SK-N-SH (cell line): ENCODE measurements around the gene SERTAD4. TPM values are rescaled to one million over a fixed set of nuclear protein-coding genes. Genes with fewer than 3 reads are reported as not detected.

Source experiments
- CTCF ChIA-PET: fragments of 300-600, 350-600 bp; formaldehyde crosslinking; extraction: SDS; loops from one replicate; lab custom pipeline; 2021; lab: Yijun Ruan, JAX
- POLR2A ChIA-PET: fragments of 350-600 bp; sonication (Branson Sonifier 250); formaldehyde crosslinking; extraction: SDS; loops from one replicate; lab custom pipeline; 2020; ENCODE audit warnings: antibody characterized with exemption, inconsistent platforms; lab: Yijun Ruan, JAX
- DNase-seq: peaks from one replicate; pipeline ENCODE4 v3.0.0; 2012
- H2AFZ ChIP-seq: fragments of 200-600 bp; sonication (generic); 2 replicates; pipeline ENCODE4 v1.8.1; 2016; ENCODE audit warnings: antibody characterized with exemption, mild to moderate bottlenecking, low read depth
- H3F3A ChIP-seq: fragments of 200-600 bp; sonication (generic); replicated peaks from 2 replicates; pipeline ENCODE3; 2016; ENCODE audit warnings: antibody characterized with exemption, mild to moderate bottlenecking; ENCODE audit not compliant: insufficient read depth
- H3K27ac ChIP-seq, 2 experiments: fragments of 200-500 bp in 1 of 2; fragments of 200-600 bp in 1 of 2; sonication (Bioruptor generic) in 1 of 2; sonication (generic), shearing (Covaris generic) in 1 of 2; 2 replicates each; pipeline versions ENCODE4 v1.5.1 to v1.6.1; 2014 to 2016; ENCODE audit warnings: low read depth in 2 of 2, inconsistent platforms in 1 of 2, low read length in 1 of 2, mild to moderate bottlenecking in 1 of 2, mixed read lengths in 1 of 2
- H3K27me3 ChIP-seq: fragments of 200-600 bp; sonication (generic), shearing (Covaris generic); 2 replicates; pipeline ENCODE4 v1.6.1; 2016; ENCODE audit warnings: mixed run types; ENCODE audit not compliant: insufficient read depth
- H3K36me3 ChIP-seq, 2 experiments: fragments of 200-500 bp in 1 of 2; fragments of 200-600 bp in 1 of 2; sonication (Bioruptor generic) in 1 of 2; sonication (generic) in 1 of 2; replicated peaks in 1 of 2; 2 replicates each; pipeline versions ENCODE3 to v1.5.1; 2014 to 2016; ENCODE audit warnings: low read length in 1 of 2, mild to moderate bottlenecking in 1 of 2; ENCODE audit not compliant: insufficient read depth in 2 of 2, control insufficient read depth in 1 of 2
- H3K4me1 ChIP-seq, 2 experiments: fragments of 200-500 bp in 1 of 2; fragments of 200-600 bp in 1 of 2; sonication (Bioruptor generic) in 1 of 2; sonication (generic), shearing (Covaris generic) in 1 of 2; 2 replicates each; pipeline versions ENCODE4 v1.5.1 to v1.6.1; 2014 to 2016; ENCODE audit warnings: low read depth in 1 of 2, low read length in 1 of 2, mixed run types in 1 of 2; ENCODE audit not compliant: insufficient read depth in 2 of 2, control insufficient read depth in 1 of 2
- H3K4me2 ChIP-seq: fragments of 200-600 bp; sonication (generic), shearing (Covaris generic); 2 replicates; pipeline ENCODE4 v1.6.1; 2017; ENCODE audit warnings: mixed run types
- H3K4me3 ChIP-seq, 2 experiments: fragments of 200-500 bp in 1 of 2; fragments of 200-600 bp in 1 of 2; sonication (Bioruptor generic) in 1 of 2; sonication (generic), shearing (Covaris generic) in 1 of 2; 2 replicates each; pipeline versions ENCODE4 v1.5.1 to v1.8.1; 2014 to 2016; ENCODE audit warnings: low read depth in 2 of 2, inconsistent platforms in 1 of 2, low read length in 1 of 2, mild to moderate bottlenecking in 1 of 2, mixed read lengths in 1 of 2, moderate library complexity in 1 of 2
- H3K79me2 ChIP-seq: fragments of 200-600 bp; sonication (generic); 2 replicates; pipeline ENCODE4 v1.8.1; 2017; ENCODE audit warnings: mild to moderate bottlenecking; ENCODE audit not compliant: insufficient read depth
- H3K9ac ChIP-seq: fragments of 200-600 bp; sonication (generic); 2 replicates; pipeline ENCODE4 v1.6.1; 2017; ENCODE audit warnings: mixed run types
- H3K9me2 ChIP-seq: fragments of 200-600 bp; sonication (generic); 2 replicates; pipeline ENCODE4 v1.6.1; 2017; ENCODE audit warnings: mixed run types
- H3K9me3 ChIP-seq: fragments of 200-600 bp; sonication (generic); 2 replicates; pipeline ENCODE4 v1.6.1; 2017; ENCODE audit warnings: mixed run types, mild to moderate bottlenecking, moderate library complexity
- H4K20me1 ChIP-seq: fragments of 200-600 bp; sonication (generic); 2 replicates; pipeline ENCODE4 v1.6.1; 2017; ENCODE audit warnings: mild to moderate bottlenecking, mixed run types; ENCODE audit not compliant: insufficient read depth
- EP300 ChIP-seq, 2 experiments: IDR thresholded peaks; 2 replicates each; pipeline versions ENCODE4 v1.4.0 to v1.6.1; 2012; ENCODE audit warnings: borderline replicate concordance in 1 of 2, low read depth in 1 of 2, low read length in 1 of 2
- EZH2phosphoT487 ChIP-seq: fragments of 200-600 bp; sonication (generic); IDR thresholded peaks from 2 replicates; pipeline ENCODE4 v1.6.1; 2017; ENCODE audit warnings: low read depth, mixed run types, mild to moderate bottlenecking, antibody characterized with exemption, moderate library complexity, borderline replicate concordance
- FOXJ3 ChIP-seq: sonication (generic); formaldehyde crosslinking; IDR thresholded peaks from 2 replicates; pipeline ENCODE4 v1.5.1; 2020; ENCODE audit warnings: mild to moderate bottlenecking, missing genetic modification reagents
- FOXM1 ChIP-seq: IDR thresholded peaks from 2 replicates; pipeline ENCODE4 v1.4.0; 2012; ENCODE audit warnings: low read depth, mild to moderate bottlenecking
- GATA2 ChIP-seq: sonication (generic); formaldehyde crosslinking; IDR thresholded peaks from 2 replicates; pipeline ENCODE4 v1.5.0; 2020; ENCODE audit warnings: mild to moderate bottlenecking, missing genetic modification reagents
- JUND ChIP-seq: IDR thresholded peaks from 2 replicates; pipeline ENCODE4 v1.4.0; 2012
- MEF2A ChIP-seq: IDR thresholded peaks from 2 replicates; pipeline ENCODE4 v1.4.0; 2012; ENCODE audit warnings: low read depth, borderline replicate concordance
- MXI1 ChIP-seq: IDR thresholded peaks from 2 replicates; pipeline ENCODE4 v1.6.1; 2012; ENCODE audit warnings: mild to moderate bottlenecking, low read depth, low read length, improper control_type of control experiment
- NFIC ChIP-seq: IDR thresholded peaks from 2 replicates; pipeline ENCODE4 v1.4.0; 2012; ENCODE audit warnings: borderline replicate concordance
- NRF1 ChIP-seq: IDR thresholded peaks from 2 replicates; pipeline ENCODE4 v1.6.1; 2012; ENCODE audit warnings: low read depth, mild to moderate bottlenecking, low read length
- POLR2AphosphoS5 ChIP-seq: IDR thresholded peaks from 2 replicates; pipeline ENCODE4 v1.6.1; 2012; ENCODE audit warnings: low read depth, low read length
- RAD21 ChIP-seq: IDR thresholded peaks from 2 replicates; pipeline ENCODE4 v1.6.1; 2012; ENCODE audit warnings: mild to moderate bottlenecking, low read length
- RCOR1 ChIP-seq: fragments of 150-350 bp; IDR thresholded peaks from 2 replicates; pipeline ENCODE4 v1.6.1; 2017; ENCODE audit warnings: antibody characterized with exemption, low read length
- SIN3A ChIP-seq: IDR thresholded peaks from 2 replicates; pipeline ENCODE4 v1.6.1; 2012; ENCODE audit warnings: low read depth, mild to moderate bottlenecking, low read length, moderate library complexity, borderline replicate concordance
- TCF12 ChIP-seq: IDR thresholded peaks from 2 replicates; pipeline ENCODE4 v1.4.0; 2012
- TEAD4 ChIP-seq: IDR thresholded peaks from 2 replicates; pipeline ENCODE4 v1.4.0; 2012; ENCODE audit warnings: mild to moderate bottlenecking, borderline replicate concordance; ENCODE audit not compliant: insufficient read depth
- YY1 ChIP-seq: IDR thresholded peaks from 2 replicates; pipeline ENCODE4 v1.4.0; 2012; ENCODE audit warnings: low read depth, mild to moderate bottlenecking
- WGBS: methylation state at CpG from one replicate; pipeline ENCODE4 v1.1.6; 2017; ENCODE audit warnings: low lambda C conversion rate; 5-methylcytosine and 5-hydroxymethylcytosine counted together
- polyA plus RNA-seq, 3 experiments: library from polyadenylated mRNA; depleted of rRNA; stranded (reverse); fragments of >200 nt; gene quantifications; 2 replicates each; pipeline ENCODE4 v1.2.3, GENCODE V29; 2012
- TF ChIP-seq, protein P1 (sequence below): IDR thresholded peaks from 2 replicates; pipeline ENCODE4 v1.4.0; 2012; ENCODE audit warnings: low read depth, borderline replicate concordance
- TF ChIP-seq, protein P2 (sequence below): fragments of 150-350 bp; IDR thresholded peaks from 2 replicates; pipeline ENCODE4 v1.6.1; 2016; ENCODE audit warnings: mild to moderate bottlenecking, low read depth, low read length
- TF ChIP-seq, protein P3 (sequence below): IDR thresholded peaks from 2 replicates; pipeline ENCODE4 v1.4.0; 2012; ENCODE audit warnings: low read depth
- TF ChIP-seq, protein P4 (sequence below): fragments of 150-350 bp; IDR thresholded peaks from 2 replicates; pipeline ENCODE4 v1.6.1; 2017; ENCODE audit warnings: antibody characterized with exemption, low read length, low read depth, borderline replicate concordance
- TF ChIP-seq, protein P5 (sequence below): fragments of 200-600 bp; sonication (generic); IDR thresholded peaks from 2 replicates; pipeline ENCODE4 v1.6.1; 2017; ENCODE audit warnings: antibody characterized with exemption, mild to moderate bottlenecking, moderate library complexity
- TF ChIP-seq, protein P6 (sequence below): IDR thresholded peaks from 2 replicates; pipeline ENCODE4; 2012

Gene SERTAD4
- polyA plus RNA-seq, 1 of the 3 experiments (the other 2 are of a cell fraction): 2.9 TPM

DNA sequence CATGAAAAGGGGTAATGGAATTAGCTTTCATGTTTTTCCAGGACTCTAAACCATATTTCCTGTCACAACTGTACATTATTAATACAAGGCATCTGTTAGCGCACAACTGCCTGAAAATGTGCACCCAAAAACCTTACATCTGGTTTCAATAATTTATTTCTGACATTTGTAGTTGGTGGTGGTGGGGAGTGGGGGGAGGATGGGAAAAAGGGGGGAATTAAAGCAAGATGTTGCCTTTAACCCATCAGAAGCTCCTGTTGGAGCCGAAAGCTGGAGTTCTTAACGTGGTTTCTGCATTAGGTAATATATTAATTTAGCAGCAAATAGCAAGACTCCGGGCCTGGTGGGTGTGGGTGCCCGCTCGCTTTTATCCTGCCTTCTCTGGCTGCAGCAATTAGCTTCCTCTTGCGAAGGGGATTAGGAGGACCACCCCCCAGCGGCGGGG is 59.2 kb downstream of the SERTAD4 start:
- no peaks in the 10 kb centered on the region for H3K36me3 ChIP-seq
- H3K9ac ChIP-seq: peak overlapping the region; percentile 54
- H4K20me1 ChIP-seq: no peaks in the 10 kb centered on the region
- H3F3A ChIP-seq: peaks cover 9% of the 10 kb centered on the region
- DNase-seq: peak; percentile 83
- H3K79me2 ChIP-seq: no peaks in the 10 kb centered on the region
- H3K27ac ChIP-seq: peak overlapping the region; percentile 55 to 98; a peak in 3 of 4 replicates
- H2AFZ ChIP-seq: peak overlapping the region; percentile 78; the same call in 1 of the 2 replicates
- WGBS: 2% methylated on average over 9 of the region's 9 CpGs
- peaks cover 23 to 43% of the 10 kb centered on the region in 2 experiments for H3K4me1 ChIP-seq
- peak overlapping the region; percentile 86 for H3K4me2 ChIP-seq
- CTCF ChIA-PET: interaction anchor here (0.6 to 4.6 kb wide), 17 partner anchors 10 to 518 kb away, joined by 3 to 29 read pairs (median 6); partner anchors contain the start of gene SERTAD4
- no peaks in the 10 kb centered on the region for H3K27me3 ChIP-seq
- no peaks in the 10 kb centered on the region for H3K9me2 ChIP-seq
- POLR2A ChIA-PET: interaction anchor here (0.8 to 4.5 kb wide), 11 partner anchors 10 to 82 kb away, joined by 3 to 29 read pairs (median 4); partner anchors contain the start of genes HHAT and SERTAD4
- peak overlapping the region; percentile 45 to 55 for H3K4me3 ChIP-seq
- no peaks in the 10 kb centered on the region for H3K9me3 ChIP-seq
- TF ChIP-seq, protein P1, sequence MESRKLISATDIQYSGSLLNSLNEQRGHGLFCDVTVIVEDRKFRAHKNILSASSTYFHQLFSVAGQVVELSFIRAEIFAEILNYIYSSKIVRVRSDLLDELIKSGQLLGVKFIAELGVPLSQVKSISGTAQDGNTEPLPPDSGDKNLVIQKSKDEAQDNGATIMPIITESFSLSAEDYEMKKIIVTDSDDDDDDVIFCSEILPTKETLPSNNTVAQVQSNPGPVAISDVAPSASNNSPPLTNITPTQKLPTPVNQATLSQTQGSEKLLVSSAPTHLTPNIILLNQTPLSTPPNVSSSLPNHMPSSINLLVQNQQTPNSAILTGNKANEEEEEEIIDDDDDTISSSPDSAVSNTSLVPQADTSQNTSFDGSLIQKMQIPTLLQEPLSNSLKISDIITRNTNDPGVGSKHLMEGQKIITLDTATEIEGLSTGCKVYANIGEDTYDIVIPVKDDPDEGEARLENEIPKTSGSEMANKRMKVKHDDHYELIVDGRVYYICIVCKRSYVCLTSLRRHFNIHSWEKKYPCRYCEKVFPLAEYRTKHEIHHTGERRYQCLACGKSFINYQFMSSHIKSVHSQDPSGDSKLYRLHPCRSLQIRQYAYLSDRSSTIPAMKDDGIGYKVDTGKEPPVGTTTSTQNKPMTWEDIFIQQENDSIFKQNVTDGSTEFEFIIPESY: no peak
- 0 out of 2 replicates have a peak, but pooled peaks have one; percentile 55 for TF ChIP-seq FOXM1
- TF ChIP-seq, protein P2, sequence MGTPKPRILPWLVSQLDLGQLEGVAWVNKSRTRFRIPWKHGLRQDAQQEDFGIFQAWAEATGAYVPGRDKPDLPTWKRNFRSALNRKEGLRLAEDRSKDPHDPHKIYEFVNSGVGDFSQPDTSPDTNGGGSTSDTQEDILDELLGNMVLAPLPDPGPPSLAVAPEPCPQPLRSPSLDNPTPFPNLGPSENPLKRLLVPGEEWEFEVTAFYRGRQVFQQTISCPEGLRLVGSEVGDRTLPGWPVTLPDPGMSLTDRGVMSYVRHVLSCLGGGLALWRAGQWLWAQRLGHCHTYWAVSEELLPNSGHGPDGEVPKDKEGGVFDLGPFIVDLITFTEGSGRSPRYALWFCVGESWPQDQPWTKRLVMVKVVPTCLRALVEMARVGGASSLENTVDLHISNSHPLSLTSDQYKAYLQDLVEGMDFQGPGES: no peak
- TF ChIP-seq, protein P3, sequence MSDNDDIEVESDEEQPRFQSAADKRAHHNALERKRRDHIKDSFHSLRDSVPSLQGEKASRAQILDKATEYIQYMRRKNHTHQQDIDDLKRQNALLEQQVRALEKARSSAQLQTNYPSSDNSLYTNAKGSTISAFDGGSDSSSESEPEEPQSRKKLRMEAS: peak; percentile 20; the same call in 1 of the 2 replicates
- TF ChIP-seq NFIC: peak; percentile 62
- peak; percentile 96 for TF ChIP-seq RCOR1
- peak; percentile 72; the same call in 1 of the 2 replicates for TF ChIP-seq TEAD4
- TF ChIP-seq EZH2phosphoT487: no peak
- peak; percentile 32; the same call in 1 of the 2 replicates for TF ChIP-seq JUND
- TF ChIP-seq MEF2A: peak; percentile 91; the same call in 1 of the 2 replicates
- TF ChIP-seq YY1: no peak
- peak; percentile 3; the same call in 1 of the 2 replicates for TF ChIP-seq RAD21
- TF ChIP-seq, protein P4, sequence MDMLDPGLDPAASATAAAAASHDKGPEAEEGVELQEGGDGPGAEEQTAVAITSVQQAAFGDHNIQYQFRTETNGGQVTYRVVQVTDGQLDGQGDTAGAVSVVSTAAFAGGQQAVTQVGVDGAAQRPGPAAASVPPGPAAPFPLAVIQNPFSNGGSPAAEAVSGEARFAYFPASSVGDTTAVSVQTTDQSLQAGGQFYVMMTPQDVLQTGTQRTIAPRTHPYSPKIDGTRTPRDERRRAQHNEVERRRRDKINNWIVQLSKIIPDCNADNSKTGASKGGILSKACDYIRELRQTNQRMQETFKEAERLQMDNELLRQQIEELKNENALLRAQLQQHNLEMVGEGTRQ: no peak
- peak; percentile 100 for TF ChIP-seq TCF12
- no peak; the same call in 1 of the 2 replicates for TF ChIP-seq MXI1
- 0 out of 2 replicates have a peak, but pooled peaks have one; percentile 12 for TF ChIP-seq GATA2 (CRISPR knock-in tag)
- TF ChIP-seq POLR2AphosphoS5: peak; percentile 94
- TF ChIP-seq, protein P5, sequence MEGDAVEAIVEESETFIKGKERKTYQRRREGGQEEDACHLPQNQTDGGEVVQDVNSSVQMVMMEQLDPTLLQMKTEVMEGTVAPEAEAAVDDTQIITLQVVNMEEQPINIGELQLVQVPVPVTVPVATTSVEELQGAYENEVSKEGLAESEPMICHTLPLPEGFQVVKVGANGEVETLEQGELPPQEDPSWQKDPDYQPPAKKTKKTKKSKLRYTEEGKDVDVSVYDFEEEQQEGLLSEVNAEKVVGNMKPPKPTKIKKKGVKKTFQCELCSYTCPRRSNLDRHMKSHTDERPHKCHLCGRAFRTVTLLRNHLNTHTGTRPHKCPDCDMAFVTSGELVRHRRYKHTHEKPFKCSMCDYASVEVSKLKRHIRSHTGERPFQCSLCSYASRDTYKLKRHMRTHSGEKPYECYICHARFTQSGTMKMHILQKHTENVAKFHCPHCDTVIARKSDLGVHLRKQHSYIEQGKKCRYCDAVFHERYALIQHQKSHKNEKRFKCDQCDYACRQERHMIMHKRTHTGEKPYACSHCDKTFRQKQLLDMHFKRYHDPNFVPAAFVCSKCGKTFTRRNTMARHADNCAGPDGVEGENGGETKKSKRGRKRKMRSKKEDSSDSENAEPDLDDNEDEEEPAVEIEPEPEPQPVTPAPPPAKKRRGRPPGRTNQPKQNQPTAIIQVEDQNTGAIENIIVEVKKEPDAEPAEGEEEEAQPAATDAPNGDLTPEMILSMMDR: no peak
- peak; percentile 76 to 91; a peak in 3 of 4 replicates for TF ChIP-seq EP300 (IDR thresholded peaks at IDR 0.05; ENCODE audit: borderline replicate concordance in 1 of 2, low read depth in 1 of 2, low read length in 1 of 2)
- TF ChIP-seq, protein P6, sequence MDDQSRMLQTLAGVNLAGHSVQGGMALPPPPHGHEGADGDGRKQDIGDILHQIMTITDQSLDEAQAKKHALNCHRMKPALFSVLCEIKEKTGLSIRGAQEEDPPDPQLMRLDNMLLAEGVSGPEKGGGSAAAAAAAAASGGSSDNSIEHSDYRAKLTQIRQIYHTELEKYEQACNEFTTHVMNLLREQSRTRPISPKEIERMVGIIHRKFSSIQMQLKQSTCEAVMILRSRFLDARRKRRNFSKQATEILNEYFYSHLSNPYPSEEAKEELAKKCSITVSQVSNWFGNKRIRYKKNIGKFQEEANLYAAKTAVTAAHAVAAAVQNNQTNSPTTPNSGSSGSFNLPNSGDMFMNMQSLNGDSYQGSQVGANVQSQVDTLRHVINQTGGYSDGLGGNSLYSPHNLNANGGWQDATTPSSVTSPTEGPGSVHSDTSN: peak; percentile 84
- no peak for TF ChIP-seq NRF1
- TF ChIP-seq FOXJ3 (CRISPR knock-in tag): peak; percentile 75
- TF ChIP-seq SIN3A: no peak
